Nephron (organoid): ENCODE data around the gene SPTAN1.
A peak's percentile ranks its signal among the peaks of the same experiment; 100 is the strongest.

Experiments used
- H3K27ac Mint-ChIP-seq, 3 experiments: 2 replicates each; pipeline ENCODE4 v1.8.0; 2020; ENCODE audit warnings: mixed read lengths in 3 of 3, mild to moderate bottlenecking in 2 of 3, moderate library complexity in 1 of 3
- H3K27me3 Mint-ChIP-seq: 2 replicates; pipeline ENCODE4 v1.8.0; 2021; ENCODE audit warnings: low read depth, mild to moderate bottlenecking, moderate library complexity, mixed read lengths
- H3K36me3 Mint-ChIP-seq: 2 replicates; pipeline ENCODE4 v1.8.0; 2020; ENCODE audit warnings: low read depth, mixed read lengths
- H3K4me1 Mint-ChIP-seq: 2 replicates; pipeline ENCODE4 v1.8.0; 2020; ENCODE audit warnings: mixed read lengths
- H3K4me3 Mint-ChIP-seq, 3 experiments: 2 replicates each; pipeline ENCODE4 v1.8.0; 2020; ENCODE audit warnings: mild to moderate bottlenecking in 3 of 3, mixed read lengths in 3 of 3, moderate library complexity in 2 of 3
- H3K9me3 Mint-ChIP-seq: 2 replicates; pipeline ENCODE4 v1.8.0; 2020; ENCODE audit warnings: mixed read lengths
- TF ChIP-seq, protein P1 (sequence below), 3 experiments: fragments of 200-600 bp; sonication (generic); IDR thresholded peaks; one replicate each; pipeline ENCODE4 v1.5.0; 2021; ENCODE audit warnings: antibody characterized with exemption in 3 of 3; ENCODE audit not compliant: unreplicated experiment in 3 of 3

The SPTAN1 gene

DNA sequence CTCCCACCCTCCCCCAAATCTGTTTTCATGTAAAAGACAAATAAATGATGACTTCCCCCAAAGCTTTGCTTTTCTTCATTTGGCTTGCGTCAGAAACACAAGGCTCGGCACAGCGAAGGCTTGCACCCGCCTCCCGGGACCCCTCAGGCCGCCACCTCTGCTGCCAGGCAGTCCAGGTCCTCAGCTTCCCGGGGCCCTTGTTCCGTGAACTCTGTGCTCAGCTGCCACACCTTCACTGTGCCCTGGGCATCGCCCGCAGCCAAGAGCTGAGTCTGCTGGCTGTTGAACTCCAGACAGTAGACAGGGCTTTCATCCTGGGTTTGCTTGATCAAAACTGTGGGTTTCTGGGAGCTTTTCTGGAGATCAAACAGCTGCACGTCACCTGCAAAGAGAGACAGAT is 81.2 kb downstream of the SPTAN1 start:
- H3K27ac Mint-ChIP-seq: peak overlapping the region in 2 of 3 experiments; percentile 46 to 65
- H3K4me1 Mint-ChIP-seq: no peaks in the 10 kb centered on the region
- H3K9me3 Mint-ChIP-seq: no peaks in the 10 kb centered on the region
- H3K4me3 Mint-ChIP-seq: no peak overlapping the region
- H3K36me3 Mint-ChIP-seq: peaks cover 39% of the 10 kb centered on the region
- no peaks in the 10 kb centered on the region for H3K27me3 Mint-ChIP-seq
- TF ChIP-seq, protein P1, sequence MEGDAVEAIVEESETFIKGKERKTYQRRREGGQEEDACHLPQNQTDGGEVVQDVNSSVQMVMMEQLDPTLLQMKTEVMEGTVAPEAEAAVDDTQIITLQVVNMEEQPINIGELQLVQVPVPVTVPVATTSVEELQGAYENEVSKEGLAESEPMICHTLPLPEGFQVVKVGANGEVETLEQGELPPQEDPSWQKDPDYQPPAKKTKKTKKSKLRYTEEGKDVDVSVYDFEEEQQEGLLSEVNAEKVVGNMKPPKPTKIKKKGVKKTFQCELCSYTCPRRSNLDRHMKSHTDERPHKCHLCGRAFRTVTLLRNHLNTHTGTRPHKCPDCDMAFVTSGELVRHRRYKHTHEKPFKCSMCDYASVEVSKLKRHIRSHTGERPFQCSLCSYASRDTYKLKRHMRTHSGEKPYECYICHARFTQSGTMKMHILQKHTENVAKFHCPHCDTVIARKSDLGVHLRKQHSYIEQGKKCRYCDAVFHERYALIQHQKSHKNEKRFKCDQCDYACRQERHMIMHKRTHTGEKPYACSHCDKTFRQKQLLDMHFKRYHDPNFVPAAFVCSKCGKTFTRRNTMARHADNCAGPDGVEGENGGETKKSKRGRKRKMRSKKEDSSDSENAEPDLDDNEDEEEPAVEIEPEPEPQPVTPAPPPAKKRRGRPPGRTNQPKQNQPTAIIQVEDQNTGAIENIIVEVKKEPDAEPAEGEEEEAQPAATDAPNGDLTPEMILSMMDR (IDR thresholded peaks at IDR 0.05; ENCODE audit: unreplicated experiment in 3 of 3): no peak

DNA sequence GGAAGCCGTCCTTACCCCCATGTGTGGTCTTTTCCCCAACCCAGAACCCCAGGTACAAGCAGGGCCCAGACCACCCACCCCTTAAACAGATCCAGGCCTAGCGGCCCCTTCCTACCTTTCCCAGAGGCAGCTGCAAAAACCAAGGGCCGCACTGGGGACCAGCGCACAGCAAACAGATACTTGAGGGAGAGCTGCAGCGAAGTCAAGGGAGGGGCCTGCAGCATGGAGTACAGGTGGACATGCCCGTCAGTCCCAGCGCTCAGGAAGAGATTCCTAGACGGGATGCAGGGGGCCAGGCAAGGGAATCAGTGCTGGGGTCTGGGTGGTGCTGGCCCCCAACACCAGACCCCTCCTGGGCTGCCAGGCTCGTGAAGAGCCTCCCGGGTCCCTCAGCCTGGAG is 81.7 kb downstream of the SPTAN1 start:
- TF ChIP-seq, protein P1 (IDR thresholded peaks at IDR 0.05; ENCODE audit: unreplicated experiment in 3 of 3): no peak
- H3K4me3 Mint-ChIP-seq: no peak overlapping the region
- no peaks in the 10 kb centered on the region for H3K4me1 Mint-ChIP-seq
- no peaks in the 10 kb centered on the region for H3K27me3 Mint-ChIP-seq
- H3K9me3 Mint-ChIP-seq: no peaks in the 10 kb centered on the region
- peak overlapping the region in 2 of 3 experiments; percentile 46 to 65 for H3K27ac Mint-ChIP-seq
- H3K36me3 Mint-ChIP-seq: peaks cover 38% of the 10 kb centered on the region

DNA sequence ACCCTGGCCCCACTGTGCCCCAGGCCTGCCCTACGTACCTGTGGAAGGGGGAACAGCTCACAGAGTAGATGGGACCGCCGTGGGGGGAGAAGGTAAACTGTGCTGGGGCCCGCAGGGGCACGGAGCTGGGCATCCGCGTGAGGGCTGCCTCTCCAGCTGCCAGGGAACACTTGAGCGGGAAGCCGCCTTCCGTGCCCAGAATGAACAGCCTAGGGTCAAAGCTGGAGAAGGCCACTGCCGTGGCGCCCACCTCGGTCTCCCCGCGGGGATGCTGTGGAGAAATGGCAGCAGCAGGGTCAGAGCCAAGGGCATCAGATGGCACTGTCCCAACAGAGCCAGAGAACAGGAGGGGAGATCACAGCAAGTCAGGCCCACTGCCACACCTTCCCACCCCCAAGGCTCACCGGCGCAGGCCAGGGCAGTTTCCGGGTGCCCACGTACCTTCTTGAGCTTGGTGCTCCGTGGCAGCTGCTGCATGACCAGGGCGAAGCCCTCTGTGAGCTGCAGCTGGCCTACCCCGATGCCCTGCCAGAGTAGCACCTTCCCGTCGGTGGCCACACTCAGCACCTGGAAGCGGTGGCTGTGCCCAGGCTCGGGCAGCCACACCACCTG is 82.4 kb downstream of the SPTAN1 start:
- no peak overlapping the region for H3K4me3 Mint-ChIP-seq
- no peaks in the 10 kb centered on the region for H3K4me1 Mint-ChIP-seq
- no peaks in the 10 kb centered on the region for H3K9me3 Mint-ChIP-seq
- H3K27me3 Mint-ChIP-seq: no peaks in the 10 kb centered on the region
- TF ChIP-seq, protein P1 (IDR thresholded peaks at IDR 0.05; ENCODE audit: unreplicated experiment in 3 of 3): no peak
- H3K27ac Mint-ChIP-seq: no peak overlapping the region
- H3K36me3 Mint-ChIP-seq: peaks cover 36% of the 10 kb centered on the region

DNA sequence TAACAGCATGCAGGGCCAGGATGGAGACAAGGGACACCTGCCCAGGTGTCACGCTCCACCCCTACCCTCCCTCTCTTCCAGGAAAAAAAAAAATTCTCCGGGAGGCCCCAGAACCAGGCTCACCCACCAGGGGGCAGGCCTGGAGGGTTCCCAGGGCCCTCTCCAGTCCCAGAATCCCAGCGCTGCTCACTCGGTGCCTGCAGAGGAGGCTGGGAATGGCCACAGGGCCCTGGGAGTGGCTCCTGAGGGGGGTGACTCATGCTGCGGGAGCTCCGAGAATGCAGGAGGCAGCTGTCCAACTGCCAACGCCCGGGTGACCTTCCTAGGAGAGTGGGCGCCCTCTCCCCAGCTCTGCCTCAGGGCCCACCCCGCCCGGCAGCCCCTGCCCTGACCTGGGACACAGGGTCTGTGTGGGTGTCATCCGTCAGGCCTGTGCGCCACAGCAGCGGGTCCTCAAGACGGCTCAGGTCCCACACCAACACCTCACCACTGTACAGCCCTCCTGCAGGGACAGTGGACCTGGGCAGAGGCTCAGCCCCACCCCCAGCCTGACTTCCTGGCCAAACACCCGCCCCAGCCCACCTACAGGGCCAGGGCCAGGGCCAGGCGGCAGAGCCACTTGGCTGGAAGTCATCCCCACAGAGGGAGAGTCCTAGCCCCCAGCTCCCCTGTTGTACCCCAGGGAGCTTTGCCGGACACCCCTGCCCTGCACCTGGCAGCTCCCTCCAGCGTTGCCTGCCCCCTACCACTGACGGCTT is 83.1 kb downstream of the SPTAN1 start:
- no peaks in the 10 kb centered on the region for H3K9me3 Mint-ChIP-seq
- H3K4me3 Mint-ChIP-seq: no peak overlapping the region
- no peaks in the 10 kb centered on the region for H3K27me3 Mint-ChIP-seq
- TF ChIP-seq, protein P1 (IDR thresholded peaks at IDR 0.05; ENCODE audit: unreplicated experiment in 3 of 3): peak; percentile 58 to 62 (median 58)
- peak overlapping the region in 1 of 3 experiments; percentile 71 for H3K27ac Mint-ChIP-seq
- peaks cover 39% of the 10 kb centered on the region for H3K36me3 Mint-ChIP-seq
- no peaks in the 10 kb centered on the region for H3K4me1 Mint-ChIP-seq

DNA sequence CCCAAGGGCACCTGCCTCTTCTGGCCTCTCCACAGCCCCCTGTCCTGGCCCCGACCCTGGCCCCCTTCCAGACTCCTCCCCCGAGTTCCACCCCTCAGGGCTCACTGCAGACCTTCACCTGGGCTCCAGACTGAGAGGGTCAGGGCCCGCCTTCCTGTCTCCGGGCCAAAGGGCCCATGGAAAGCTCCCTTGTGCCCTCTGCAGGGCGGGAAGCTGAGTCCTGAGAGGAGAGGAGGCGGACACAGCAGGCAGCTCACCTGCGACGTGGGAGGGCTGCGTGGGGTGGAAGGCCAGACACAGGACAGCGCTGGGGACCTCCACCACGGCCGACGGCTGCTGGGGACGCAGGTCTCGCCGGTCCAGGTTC is 83.6 kb downstream of the SPTAN1 start:
- Mint-ChIP-seq H3K9me3 (no peaks in the 10 kb centered on the region), H3K4me3 (no peak overlapping the region), H3K27ac (peak overlapping the region in 1 of 3 experiments; percentile 71), H3K27me3 (no peaks in the 10 kb centered on the region), H3K4me1 (no peaks in the 10 kb centered on the region), H3K36me3 (peaks cover 40% of the 10 kb centered on the region)
- TF ChIP-seq, protein P1 (IDR thresholded peaks at IDR 0.05; ENCODE audit: unreplicated experiment in 3 of 3): no peak
